NCI-H2196 treated with DMSO at 0.1 percent for 48 hours (cell line): ENCODE data around the gene FUT6.

ENCODE experiments used
- DNase-seq: peaks from one replicate; lab custom pipeline; 2025; ENCODE audit not compliant: unreplicated experiment; lab: John Stamatoyannopoulos, UW

Gene FUT6

DNA sequence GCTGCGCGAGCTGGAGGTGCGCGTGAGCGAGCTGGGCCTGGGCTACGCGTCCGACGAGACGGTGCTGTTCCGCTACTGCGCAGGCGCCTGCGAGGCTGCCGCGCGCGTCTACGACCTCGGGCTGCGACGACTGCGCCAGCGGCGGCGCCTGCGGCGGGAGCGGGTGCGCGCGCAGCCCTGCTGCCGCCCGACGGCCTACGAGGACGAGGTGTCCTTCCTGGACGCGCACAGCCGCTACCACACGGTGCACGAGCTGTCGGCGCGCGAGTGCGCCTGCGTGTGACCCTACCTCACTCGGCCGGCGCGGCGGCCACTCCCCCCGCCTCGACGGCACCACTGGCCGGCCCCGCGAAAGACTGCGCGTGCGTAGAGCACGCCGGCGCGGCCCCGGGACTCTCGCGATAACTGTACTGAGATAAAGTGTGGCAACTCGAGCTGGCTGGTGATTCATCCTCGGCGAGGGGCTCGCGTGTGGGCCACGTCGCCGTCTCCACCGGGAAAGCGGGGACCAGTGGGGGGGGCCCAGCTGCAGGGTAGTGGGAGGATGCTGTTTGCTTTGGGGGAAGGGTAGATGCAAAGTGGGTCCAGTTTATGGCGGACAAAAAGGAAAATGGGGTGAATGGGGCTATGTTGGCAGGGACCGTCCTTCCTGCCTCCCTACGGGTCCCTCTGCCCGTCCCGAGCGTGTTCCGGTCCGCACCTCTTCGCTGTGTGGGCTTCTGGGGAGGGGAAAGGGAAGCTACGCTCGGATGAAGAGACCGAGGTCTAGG lies 11.4 kb downstream of the FUT6 start:
- DNase-seq, result peak; percentile 94

DNA sequence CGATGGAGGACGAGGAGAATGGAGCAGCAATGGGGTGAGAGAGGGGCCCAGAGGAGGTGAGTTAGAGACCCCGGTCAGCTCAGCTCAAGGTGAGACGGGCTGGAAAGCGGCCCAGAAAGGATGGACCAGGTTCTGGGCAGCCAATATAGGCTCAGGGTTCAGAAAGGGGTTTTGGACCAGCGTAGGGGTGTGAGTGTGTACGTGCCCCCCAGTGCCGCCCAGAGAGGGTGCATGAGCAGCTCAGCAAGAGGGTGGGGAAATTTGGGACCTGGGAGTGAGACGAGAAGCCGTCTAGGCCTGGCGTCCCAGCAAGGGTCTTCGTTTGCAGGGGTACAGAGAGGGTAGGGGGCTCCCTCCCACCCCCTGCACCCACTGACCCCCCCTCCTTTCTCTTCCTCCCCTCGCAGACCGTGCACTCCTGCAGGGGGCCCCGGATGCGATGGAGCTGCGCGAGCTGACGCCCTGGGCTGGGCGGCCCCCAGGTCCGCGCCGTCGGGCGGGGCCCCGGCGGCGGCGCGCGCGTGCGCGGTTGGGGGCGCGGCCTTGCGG lies 12.1 kb downstream of the FUT6 start:
- DNase-seq, result no peak

DNA sequence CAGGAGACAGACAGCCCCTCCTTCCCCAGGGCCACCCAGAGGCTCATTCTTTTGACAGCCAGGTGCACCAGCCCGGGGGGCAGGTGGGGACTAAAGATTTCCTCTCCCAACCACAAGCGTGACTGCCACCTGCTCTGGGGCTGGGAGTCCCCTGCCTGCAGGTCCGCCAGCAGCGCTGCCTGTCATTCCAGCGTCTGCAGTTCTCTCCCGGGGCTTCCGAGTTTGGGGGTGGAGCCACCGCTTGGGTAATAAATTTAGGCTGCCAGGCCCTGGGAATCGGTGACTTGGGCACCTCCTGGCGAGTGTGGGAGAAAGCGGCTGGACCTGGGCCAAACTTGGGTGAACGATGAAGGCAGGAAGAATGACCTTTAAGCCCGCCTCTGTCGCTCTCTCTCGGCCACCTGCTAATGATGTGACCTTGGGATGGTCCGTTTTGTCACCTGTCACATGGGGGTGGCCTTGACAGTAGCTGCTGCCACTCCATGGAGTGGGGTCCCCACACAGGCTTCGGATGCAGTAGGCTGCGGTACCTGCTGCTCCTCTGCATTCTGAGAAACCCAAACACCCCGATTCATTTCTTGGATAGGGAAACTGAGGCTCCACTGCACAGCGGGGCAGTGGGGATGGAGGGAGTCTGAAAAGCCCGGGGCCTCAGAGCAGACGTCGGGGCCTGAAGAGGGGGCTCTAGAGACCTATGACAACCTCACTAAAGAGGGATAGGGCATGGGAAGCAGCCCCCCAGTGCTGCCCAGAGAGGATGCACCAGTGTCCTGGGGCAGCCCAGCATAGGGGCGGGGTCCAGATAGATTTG lies 12.8 kb downstream of the FUT6 start:
- DNase-seq, result peak; percentile 79

DNA sequence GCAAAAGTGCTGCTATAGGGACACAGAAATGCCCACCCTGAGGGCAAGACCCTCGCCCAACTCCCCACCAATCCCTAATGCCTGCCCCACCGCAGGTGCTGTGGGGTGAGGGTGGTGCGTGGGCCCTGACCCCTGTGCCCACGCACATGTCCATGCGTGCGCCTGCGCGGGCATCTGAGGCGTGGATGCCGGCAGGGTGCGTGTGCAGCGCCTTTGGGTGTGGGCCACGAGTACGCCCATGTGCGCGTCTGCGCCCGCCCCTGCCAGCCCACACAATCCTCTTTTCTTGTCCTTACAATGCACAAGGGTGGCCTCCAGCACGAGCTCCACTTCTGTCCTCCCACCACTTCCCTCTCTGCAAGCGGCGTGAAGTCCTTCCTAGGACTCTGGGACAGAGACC lies 14.3 kb downstream of the FUT6 start:
- DNase-seq, result no peak

DNA sequence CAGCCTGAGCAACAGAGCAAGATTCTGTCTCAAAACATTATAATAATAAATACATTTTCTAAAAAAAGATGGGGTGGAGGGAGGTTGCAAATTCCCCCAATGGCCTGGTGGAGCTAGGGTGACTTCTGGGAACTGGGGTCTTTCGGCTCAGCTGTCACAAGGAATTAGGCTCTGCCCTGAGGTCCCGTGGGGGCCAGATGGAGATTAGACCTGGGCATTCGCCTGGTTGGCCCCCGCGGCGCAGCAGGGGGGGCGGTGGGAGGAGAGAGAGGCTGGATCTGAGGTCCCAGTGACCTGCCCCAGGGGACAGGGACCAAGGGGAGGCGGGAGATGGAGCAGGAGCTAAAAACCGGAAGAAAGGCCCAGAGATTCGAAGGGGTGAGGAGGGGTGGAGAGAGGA lies 14.8 kb downstream of the FUT6 start:
- DNase-seq, result no peak

DNA sequence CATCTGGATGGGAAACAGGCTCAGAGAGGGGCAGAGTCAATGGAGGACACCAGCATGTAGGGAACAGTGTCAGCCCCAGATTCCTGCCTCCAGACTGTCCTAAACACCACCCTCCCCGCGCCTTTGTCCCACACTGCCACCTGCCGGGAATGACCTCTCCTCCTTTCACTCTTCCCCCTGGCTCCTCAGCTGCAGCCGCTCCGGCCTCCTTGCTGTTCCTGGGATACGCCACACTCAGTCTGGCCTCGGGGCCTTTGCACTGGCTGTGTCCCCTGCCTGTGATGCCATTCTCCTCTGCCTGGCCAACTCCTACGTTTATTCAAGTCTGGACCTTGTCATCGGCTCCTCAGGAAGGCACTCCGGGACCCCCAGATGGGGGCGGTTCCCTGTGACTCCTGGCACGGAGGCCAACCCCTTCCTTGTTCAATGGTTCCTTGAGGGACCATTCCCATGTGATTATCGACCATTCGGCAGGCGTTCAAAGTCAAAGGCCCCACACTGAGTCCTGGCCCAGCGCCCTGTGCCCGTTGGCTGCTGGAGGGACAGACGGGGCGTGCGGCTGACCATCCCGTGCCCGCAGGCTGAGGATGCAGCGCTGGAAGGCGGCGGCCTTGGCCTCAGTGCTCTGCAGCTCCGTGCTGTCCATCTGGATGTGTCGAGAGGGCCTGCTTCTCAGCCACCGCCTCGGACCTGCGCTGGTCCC lies 15.8 kb downstream of the FUT6 start:
- DNase-seq, result no peak

DNA sequence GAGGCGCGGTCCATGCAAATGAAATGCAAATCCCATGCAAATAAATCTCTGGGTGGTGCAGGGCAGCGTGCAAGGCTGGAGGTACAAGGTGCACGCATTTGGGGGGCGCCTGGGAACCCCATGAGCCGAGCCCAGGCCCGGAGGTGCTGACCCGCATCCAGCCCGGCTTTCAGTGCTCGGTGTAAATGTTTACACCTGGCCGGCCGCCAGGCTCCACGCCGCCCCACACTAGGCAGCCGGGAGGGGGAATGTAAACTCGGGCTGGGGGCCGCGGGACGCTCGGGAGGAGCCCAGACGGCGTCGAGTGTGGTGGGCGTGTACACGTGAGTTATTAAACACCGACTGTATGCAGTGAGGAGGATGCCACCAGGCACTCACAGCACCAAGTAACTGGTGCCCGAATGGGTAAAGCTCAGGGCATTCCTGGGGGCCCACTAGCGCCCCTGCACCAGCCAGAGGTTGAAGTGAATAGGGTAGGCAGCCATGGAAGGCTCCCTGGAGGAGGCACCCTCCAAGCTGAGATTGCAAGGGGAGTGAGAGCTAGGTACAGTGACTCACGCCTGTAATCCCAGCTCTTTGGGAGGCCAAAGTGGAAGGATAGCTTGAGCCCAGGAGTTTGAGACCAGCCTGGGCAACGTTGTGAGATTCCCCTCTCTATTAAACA lies 17.2 kb downstream of the FUT6 start:
- DNase-seq, result no peak

DNA sequence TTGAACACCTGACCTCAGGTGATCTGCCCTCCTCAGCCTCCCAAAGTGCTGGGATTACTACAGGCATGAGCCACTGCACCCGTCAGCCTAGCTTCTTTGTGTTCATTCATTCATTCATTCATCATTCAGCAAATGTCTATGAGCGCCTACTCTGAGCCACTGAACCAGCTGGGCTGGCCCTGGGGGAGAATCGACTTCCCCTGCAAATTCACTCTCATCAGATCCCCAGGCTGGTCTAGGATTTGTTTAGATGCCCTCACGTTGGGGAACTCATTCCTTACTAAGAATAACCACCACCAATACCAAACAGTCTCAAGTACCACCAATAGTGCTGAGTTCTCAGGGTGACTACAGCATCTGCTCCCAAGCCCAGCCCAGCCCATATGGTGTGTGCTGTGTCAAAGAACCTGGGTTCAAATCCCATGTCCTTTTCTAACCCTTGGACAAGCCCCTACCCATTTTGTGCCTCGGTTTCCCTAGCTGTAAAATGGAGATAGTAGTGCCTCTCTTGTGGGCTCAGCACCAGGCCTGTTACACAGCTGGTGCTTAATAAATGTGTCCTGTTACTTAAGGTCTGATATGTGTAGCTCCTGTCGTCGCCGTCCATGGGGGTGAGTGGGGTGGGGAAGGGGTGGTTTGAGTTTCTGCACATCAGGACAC lies 17.9 kb downstream of the FUT6 start:
- DNase-seq, result no peak

DNA sequence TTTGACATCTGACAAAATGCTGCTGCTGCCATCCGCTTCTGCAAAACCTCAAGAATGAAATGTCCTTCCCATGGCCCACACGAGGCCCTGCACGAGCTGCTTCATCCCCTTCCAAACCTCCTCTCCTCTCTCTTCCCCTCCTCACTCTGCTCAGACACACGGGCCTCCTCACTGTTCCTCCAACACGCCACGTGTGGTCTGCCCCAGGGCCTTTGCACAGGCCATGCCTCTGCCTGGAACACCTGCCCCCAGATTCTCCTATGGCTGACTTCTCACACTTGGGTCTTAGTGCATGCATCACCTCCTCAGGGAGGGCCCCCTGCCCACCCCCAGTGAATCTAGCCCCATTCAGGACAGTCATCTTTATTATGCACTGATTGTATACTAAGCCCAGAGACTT lies 18.7 kb downstream of the FUT6 start:
- no peak for DNase-seq

DNA sequence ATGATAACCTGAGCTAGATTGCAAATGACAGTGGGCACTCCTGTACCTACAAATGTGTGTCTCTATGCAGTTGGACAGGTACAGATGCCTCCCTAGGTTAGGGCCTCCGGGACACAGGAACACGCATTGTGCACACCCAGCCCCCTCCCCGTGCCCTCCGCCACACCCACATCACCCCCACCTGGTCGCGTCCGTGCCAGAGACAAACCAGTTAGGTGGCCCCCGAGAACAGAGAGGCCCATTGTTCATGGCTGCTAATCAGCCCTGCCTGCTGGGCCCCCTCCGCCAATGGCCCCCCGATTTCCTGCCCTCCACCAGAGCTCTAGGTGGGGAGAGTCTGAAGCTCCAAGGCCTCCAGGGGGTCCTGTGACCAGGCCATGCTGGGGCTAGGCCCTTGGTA lies 20.9 kb downstream of the FUT6 start:
- no peak for DNase-seq

DNA sequence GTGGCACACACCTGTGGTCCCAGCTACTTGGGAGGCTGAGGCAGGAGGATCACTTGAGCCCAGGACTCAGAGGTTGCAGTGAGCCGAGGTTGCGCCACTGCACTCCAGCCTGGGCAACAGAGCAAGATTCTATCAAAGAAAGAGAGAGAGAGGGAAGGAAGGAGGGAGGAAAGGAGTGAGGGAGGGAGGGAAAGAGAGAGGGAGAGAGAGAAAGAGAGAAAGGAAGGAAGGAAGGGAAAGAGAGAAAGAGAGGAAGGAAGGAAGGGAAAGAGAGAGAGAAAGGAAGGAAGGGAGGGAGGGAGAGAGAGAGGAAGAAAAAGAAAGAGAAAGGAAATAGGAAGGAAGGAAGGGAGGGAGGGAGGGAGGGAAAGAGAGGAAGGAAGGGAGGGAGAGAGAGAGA lies 22.3 kb downstream of the FUT6 start:
- no peak for DNase-seq

DNA sequence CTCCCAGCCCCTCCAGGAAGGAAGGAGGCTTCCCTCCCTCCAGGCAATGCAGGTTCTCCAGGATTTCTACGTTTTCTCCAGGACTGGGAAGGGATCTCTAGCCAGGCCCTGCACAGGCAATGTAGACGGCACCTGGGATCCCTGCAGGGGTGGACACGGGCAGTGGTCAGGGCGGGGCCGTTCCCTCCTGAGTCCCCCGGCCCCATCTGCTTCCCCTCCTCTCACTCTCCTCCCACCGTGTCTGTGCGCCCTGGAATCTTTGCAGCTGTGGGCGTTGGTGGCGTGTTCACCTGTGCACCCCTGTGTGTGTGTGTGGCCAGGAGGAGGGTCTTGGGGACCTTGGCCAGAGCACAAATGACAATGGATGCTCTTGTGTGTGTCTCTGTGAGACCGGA lies 24.7 kb downstream of the FUT6 start:
- DNase-seq, result no peak

DNA sequence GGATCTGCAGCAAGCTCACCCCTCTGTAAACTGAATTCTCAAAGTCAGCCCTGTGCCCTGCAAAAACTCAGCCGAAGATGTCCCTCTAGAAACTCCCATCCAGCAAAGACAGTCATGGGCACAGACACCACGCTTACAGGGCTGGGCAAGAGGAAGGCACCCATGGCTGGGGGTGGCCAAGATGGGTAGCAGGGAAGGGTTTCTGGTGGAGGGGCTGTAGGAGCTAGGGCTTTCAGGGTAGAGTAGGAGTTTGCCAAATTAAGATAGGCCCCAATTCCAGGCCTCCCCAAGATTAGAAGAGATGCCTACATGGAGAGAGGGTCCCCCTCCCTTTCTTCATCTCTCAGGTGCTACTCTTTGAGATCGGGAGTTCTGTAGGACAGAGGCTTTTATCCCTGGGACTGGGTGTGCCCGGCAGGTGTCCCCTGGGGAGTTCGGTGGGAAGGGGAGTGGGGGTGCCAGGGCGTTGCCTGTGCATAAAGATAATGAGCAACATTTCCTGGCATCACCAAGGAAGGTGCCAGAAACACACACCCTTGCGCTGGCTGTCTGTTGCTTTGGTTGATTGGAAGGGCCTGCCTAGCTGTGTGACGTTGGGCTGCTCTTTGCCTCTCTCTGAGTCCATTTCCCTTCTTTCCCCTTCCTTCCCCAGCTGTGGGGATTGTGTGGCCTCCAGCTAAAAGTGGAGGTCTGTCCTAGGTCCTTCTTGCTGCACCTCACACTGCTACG lies 25.2 kb downstream of the FUT6 start:
- DNase-seq, result no peak

DNA sequence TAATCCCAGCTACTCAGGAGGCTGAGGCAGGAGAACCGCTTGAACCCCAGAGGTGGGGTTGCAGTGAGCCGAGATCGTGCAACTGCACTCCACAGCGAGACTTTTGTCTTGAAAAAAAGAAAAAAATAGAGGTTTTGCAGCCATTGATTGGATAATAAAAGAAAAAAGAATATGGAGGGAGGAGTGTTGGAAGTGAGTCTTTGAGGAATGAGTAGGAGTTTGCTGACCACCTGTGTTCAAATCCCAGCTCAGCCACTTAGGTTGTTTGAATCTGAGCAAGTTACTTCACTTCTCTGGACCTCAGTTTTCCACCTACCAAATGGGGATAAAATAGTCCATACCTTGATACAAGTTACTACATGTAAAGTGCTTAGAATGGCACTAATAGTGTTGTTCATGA lies 28.4 kb downstream of the FUT6 start:
- DNase-seq, result no peak

DNA sequence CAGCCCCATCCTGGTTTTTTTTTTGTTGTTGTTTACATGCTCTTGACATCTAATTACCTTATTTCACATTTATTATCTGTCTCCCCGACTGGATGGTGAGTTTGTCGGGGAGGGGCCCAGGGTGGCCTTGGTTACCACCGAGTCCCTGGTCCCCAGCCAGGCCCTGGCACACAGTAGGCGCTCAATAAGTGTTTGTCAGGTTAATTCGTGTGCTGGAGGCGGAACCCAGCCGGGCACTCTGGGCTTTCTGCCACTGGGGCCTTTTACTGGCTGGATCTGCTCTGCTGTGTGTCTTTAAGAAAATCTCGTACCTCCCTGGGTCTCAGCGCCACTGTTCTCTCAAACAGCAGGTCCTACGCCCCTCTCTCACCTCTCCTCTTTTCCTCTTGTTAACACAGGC lies 30.0 kb downstream of the FUT6 start:
- DNase-seq, result no peak

DNA sequence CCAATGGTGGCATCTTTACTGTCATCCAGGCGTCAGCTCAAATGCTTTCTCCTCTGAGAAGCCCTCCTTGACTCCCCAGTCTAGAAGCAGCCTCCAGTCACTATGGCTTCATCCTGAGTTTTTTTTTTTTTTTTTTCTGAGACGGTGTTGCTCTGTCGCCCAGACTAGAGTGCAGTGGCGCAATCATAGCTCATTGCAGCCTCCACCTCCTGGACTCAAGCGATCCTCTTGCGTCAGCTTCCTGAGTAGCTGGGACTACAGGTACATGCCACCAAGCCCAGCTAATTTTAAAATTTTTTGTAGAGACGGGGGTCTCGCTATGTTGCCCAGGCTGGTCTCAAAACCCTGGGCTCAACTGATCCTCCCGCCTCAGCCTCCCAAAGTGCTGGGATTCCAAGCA lies 30.4 kb downstream of the FUT6 start:
- DNase-seq, result no peak

DNA sequence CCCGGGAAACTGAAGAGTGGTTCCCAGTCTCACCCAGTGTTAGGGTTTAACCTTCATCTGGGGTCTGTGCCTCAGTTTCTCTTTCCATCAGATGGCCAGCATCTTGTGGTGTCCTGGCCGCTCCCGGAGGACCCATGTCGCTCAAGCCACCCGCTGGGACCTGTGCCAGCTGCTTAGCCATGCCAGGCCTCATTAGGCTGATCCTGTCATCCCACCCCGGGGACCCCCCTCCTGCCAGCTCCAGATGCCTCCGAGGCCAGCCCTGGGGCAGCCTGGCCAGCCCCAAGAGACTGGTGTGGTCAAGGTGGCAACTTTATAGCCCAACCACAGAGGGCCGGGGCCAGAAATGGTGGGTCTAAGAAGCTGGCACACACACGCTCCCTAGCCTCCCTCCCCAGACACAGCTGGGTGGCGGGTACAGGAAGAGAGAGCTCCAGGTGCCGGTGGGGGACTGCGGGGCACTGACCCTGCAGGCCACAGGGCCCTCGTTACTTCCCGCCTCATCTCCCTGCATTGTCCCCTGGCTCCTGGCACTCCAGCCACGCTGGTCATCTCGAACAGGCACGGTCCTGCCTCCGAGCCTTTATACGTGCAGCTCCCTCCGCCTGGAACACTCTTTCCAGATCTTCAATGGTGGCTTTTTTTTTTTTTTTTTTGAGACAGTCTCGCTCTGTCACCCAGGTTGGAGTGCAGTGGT lies 31.2 kb downstream of the FUT6 start:
- no peak for DNase-seq

DNA sequence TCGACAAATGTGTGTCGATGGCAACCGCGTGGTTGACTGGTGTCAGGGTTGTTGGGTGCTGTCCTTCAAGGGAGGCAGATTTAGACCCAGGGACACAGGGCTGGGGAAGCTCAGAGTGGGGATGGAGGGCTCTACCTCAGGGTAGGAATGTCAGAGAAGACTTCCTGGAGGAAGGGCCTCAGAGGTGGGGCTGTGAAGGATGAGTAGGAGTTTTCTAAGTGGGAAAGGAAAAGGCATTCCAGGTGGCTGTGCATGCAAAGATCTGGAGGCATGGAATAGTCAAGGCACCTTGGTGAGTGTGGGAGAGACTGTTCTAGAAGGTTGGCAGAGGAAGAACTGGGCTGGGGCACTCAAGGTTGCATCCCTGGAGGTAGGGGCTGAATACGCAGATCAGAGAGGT lies 32.6 kb downstream of the FUT6 start:
- DNase-seq, result no peak

DNA sequence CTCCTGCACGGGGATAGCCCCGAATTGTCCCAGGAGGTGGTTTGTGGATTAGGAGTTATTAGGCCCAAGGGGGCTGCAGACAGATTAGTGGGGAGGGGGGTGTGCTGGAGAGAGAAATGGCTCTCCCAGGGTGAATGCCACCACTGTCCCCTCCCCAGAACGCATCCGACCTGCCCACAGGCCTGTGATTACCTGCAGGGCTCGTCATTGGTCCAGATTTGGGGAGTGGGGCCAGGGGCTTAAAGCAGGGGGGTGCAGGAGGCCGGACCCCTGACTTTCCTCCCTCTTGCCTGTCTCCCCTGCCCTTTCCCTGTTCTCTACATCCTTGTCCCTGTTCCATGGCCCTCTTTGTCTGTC lies 33.4 kb downstream of the FUT6 start:
- no peak for DNase-seq
